Daoy (cell line): ENCODE measurements around the gene COL26A1. TPM values are rescaled to one million over a fixed set of nuclear protein-coding genes. Genes with fewer than 3 reads are reported as not detected.
"Not testable (repeated sequence)": the region's sequence is repeated elsewhere in the genome, so short reads cannot be mapped to it uniquely, and the experiment has no call there.

ENCODE experiments used
- DNase-seq: peaks from one replicate; pipeline ENCODE4 v3.0.0-alpha.2; 2015; ENCODE audit warnings: low read depth
- total RNA-seq: library from RNA; depleted of rRNA; stranded (reverse); fragments of >200 nt; shearing (Covaris generic); gene quantifications from 2 replicates; pipeline ENCODE4 v1.2.3, GENCODE V29; 2014; rRNA removed

The COL26A1 gene
- total RNA-seq, 1 experiment from 2014 or later: 0.11 TPM

- DNase-seq: no peak
These were observed 233.3 kb downstream of the COL26A1 start for GRCh38 chr7:101595766-101596537.

GRCh38 chr7:101596898-101597297 lies 234.2 kb downstream of the COL26A1 start:
- DNase-seq: no peak

GRCh38 chr7:101597941-101598340 lies 235.3 kb downstream of the COL26A1 start:
- no peak for DNase-seq

- DNase-seq: no peak
These were observed 235.8 kb downstream of the COL26A1 start for GRCh38 chr7:101598422-101598985.

GRCh38 chr7:101598986-101599771 lies 236.5 kb downstream of the COL26A1 start:
- DNase-seq: no peak

GRCh38 chr7:101599787-101600186 lies 237.1 kb downstream of the COL26A1 start:
- DNase-seq: no peak

GRCh38 chr7:101602082-101602481 lies 239.4 kb downstream of the COL26A1 start:
- DNase-seq: no peak

GRCh38 chr7:101602484-101603241 lies 240.0 kb downstream of the COL26A1 start:
- DNase-seq: peak; percentile 93

- no peak for DNase-seq
These were observed 241.8 kb downstream of the COL26A1 start for GRCh38 chr7:101604331-101604933.

- DNase-seq: not testable (repeated sequence)
These were observed 242.3 kb downstream of the COL26A1 start for GRCh38 chr7:101604934-101605332.

GRCh38 chr7:101605611-101606497 lies 243.2 kb downstream of the COL26A1 start:
- DNase-seq: no peak

- DNase-seq: no peak
These were observed 243.8 kb downstream of the COL26A1 start for GRCh38 chr7:101606498-101606923.

Other genes with a start within 250 kb of the COL26A1 start
- 674 and 845 TPM in 2 replicates for gene SERPINE1, start 235.8 kb upstream of the COL26A1 start, total RNA-seq
- gene AP1S1, start 208.4 kb upstream of the COL26A1 start, total RNA-seq: 320 and 364 TPM in 2 replicates
- 6.5 and 10.3 TPM in 2 replicates for gene VGF, start 197.3 kb upstream of the COL26A1 start, total RNA-seq
- gene NAT16, start 182.6 kb upstream of the COL26A1 start, total RNA-seq: not detected in 2 replicates
- not detected in 2 replicates for gene MOGAT3, start 161.8 kb upstream of the COL26A1 start, total RNA-seq
- 107 and 139 TPM in 2 replicates for gene PLOD3, start 145.3 kb upstream of the COL26A1 start, total RNA-seq
- gene ZNHIT1, start 144.7 kb upstream of the COL26A1 start, total RNA-seq: 271 and 277 TPM in 2 replicates
- 4.9 and 5.8 TPM in 2 replicates for gene CLDN15, start 125.1 kb upstream of the COL26A1 start, total RNA-seq
- gene FIS1, start 117.8 kb upstream of the COL26A1 start, total RNA-seq: 294 and 310 TPM in 2 replicates
- gene IFT22, start 41.1 kb upstream of the COL26A1 start, total RNA-seq: 98.7 and 112 TPM in 2 replicates